ENCODE data around the gene DPY19L3.
"Not testable (repeated sequence)": the region's sequence is repeated elsewhere in the genome, so short reads cannot be mapped to it uniquely, and the experiment has no call there.

DPY19L3 gene

DNA sequence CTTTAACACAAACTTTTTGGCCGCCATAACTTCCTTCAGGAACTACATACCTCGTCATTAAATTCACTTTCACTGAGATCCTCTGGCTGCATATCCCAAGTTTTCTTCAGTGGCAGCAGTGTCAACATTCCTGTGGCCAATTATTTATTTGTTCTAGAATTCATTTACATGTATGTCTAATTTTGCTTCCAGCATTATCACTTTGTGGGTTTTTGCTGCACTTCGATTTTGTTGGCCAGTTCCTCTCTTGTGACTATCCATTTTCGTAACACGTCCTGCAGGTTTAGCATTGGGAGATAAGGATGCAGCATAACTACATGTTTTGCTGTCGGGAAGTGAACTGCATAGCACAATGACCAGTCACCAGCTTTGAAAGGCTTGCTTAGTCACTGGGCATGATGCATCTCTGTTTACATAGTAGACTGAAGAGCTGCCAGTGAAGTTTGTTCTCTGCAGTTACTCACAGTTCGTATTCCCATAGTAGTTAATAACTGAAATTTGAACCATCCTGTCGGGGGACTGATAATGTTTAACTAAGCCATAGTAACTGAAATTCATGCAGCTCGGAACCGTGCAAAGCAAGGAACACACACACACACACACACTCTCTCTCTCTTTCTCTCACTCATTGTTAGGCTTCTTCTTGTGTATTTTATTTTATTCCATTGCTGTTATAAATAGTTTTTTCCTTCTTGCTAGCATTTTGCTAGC lies 31.8 kb upstream of the DPY19L3 start:
- TF ChIP-seq, protein P1, sequence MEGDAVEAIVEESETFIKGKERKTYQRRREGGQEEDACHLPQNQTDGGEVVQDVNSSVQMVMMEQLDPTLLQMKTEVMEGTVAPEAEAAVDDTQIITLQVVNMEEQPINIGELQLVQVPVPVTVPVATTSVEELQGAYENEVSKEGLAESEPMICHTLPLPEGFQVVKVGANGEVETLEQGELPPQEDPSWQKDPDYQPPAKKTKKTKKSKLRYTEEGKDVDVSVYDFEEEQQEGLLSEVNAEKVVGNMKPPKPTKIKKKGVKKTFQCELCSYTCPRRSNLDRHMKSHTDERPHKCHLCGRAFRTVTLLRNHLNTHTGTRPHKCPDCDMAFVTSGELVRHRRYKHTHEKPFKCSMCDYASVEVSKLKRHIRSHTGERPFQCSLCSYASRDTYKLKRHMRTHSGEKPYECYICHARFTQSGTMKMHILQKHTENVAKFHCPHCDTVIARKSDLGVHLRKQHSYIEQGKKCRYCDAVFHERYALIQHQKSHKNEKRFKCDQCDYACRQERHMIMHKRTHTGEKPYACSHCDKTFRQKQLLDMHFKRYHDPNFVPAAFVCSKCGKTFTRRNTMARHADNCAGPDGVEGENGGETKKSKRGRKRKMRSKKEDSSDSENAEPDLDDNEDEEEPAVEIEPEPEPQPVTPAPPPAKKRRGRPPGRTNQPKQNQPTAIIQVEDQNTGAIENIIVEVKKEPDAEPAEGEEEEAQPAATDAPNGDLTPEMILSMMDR (conservative IDR thresholded peaks at IDR 0.05), result no peak
- peak overlapping the region; percentile 73 for H3K27ac ChIP-seq

DNA sequence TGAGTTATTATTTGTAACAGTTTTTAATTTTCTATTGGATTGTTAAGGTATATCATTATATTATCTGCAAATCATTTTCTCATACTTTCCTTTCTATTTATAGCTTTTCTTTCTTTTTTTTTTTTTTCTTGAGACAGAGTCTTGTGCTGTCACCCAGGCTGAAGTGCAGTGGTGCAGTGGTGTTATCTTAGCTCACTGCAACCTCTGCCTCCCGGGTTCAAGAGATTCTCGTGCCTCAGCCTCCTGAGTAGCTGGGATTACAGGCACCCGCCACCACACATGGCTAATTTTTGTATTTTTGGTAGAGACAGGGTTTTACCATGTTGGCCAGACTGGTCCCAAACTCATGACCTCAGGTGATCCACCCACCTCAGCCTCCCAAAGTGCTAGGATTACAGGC lies 31.2 kb upstream of the DPY19L3 start:
- peak overlapping the region; percentile 73 for H3K27ac ChIP-seq

DNA sequence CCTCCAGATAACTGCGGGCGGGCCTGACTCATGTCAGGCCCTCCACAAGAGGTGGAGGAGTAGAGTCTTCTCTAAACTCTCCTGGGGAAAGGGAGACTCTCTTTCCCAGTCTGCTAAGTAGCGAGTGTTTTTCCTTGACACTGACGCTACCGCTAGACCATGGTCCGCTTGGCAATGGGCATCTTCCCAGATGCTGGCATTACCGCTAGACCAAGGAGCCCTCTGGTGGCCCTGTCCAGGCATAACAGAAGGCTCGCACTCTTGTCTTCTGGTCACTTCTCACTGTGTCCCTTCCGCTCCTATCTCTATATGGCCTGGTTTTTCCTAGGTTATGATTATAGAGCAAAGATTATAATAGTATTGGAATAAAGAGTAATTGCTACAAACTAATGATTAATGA lies 28.5 kb upstream of the DPY19L3 start:
- not testable (repeated sequence) for H3K27ac ChIP-seq
- TF ChIP-seq, protein P1 (conservative IDR thresholded peaks at IDR 0.05), result peak; percentile 57

DNA sequence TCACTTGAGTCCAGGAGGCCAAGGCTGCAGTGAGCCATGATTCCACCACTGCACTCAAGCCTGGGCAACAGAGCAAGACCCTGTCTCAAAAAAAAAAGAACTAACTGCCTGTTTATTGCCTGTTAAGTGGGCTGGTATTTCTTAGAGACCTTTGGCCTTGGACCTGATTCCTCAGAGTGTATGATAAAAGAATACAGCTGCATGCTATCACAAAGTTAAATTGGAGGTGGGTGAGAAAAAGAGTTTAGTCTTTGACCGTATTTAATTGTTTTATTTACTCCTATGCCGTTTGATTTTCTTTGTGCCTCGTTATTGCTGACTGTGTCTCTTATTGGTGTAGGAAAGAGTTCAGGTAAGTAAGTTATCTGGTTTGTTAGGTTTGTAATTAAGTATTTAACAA lies 25.3 kb upstream of the DPY19L3 start:
- TF ChIP-seq, protein P1 (conservative IDR thresholded peaks at IDR 0.05), result no peak
- no peak overlapping the region for H3K27ac ChIP-seq

DNA sequence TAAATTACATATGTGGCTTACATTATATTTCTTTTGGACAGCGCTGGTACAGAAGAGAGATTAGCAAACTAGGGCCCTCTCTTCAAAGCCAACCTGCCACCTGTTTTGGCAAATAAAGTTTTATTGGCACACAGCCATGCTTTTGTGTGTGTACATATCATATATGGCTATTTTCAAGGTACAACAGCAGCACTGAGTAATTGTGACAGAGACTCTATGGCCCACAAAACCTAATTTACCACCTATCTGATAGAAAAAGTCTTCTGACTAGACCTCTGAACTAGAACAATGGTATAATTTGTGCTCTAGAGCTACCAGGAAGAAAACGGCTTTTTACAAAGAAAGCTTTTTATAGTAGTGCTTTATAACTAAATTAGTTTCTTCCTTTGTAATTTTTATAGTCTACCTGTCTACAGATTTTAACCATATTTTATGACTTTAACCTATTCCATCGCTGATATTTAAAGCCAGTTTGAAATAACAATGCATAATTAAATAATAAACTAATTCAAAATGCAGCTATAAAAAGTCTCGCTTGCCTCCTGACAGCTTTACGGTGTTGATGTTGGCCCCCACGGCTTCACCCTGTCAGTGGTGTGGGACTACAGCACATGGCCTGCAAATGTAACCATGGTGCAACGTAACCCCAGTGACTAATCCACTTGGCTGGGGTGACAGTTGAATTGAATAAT lies 17.7 kb upstream of the DPY19L3 start:
- peak overlapping the region; percentile 1; the same call in 1 of the 2 replicates for H3K27ac ChIP-seq
- TF ChIP-seq, protein P1 (conservative IDR thresholded peaks at IDR 0.05), result no peak

DNA sequence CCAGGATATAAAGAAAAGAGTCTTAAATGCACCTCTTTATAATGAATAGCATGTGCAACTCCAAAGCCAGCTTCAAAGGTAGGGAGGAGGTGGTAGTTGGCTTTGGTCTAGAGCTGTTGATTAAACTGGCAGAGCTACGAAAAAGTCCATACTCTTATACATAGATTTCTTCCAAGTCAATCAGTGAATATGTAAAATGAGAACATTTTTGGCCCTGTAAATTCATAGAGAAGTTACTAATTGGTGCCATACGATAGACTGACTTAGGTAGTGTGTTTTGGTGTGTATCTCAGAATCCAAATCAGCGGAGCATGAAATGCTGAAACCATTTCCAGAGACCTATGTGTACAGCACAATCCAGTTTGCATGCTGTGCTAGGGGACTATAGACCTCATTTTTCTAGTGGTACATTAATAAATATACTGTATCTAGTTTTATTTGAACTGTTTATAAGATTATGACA lies 17.1 kb upstream of the DPY19L3 start:
- TF ChIP-seq, protein P1 (conservative IDR thresholded peaks at IDR 0.05), result no peak
- peak overlapping the region; percentile 1; the same call in 1 of the 2 replicates for H3K27ac ChIP-seq

DNA sequence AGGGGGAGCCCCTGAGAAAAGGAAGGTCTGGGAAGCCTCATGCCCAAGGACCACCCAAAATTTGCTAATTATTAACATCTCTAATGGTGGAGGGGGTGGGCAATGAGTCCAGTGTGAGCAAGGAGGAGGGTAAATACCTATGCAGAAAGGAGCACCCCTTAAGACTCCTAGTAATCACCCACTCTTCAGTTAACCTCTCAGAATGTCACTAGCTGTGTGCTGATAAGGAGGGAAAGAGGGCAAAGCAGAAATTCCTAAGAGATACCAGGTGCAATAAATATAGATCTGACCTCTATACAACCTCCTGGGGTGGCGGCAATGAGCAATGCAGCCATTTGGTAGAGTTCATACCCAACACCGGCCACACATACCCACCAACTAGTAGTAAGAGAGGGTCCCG lies 12.7 kb upstream of the DPY19L3 start:
- H3K27ac ChIP-seq, result no peak overlapping the region
- TF ChIP-seq, protein P1 (conservative IDR thresholded peaks at IDR 0.05), result no peak

All from VCaP (cell line).